ENCODE results near the gene ACOT8. TPM values are rescaled to one million over a fixed set of nuclear protein-coding genes. Genes with fewer than 3 reads are reported as not detected.

The ACOT8 gene
- polyA plus RNA-seq, 3 donors: 40.9 to 52.4 (median 44.6) TPM

- H3K27ac Mint-ChIP-seq: peak overlapping the region in 1 of 7 donors; percentile 63
- no peaks in the 10 kb centered on the region for H3K9me3 Mint-ChIP-seq
- H3K27me3 Mint-ChIP-seq (ENCODE audit: low read depth in 3 of 3): peaks cover 0 to 3% (median 0%) of the 10 kb centered on the region in 3 donors
- intact Hi-C loops (cut with micrococcal nuclease): no loop called here
- TF ChIP-seq CTCF (IDR thresholded peaks at IDR 0.05): no peak
- no peak overlapping the region for H3K4me2 ChIP-seq (replicated peaks; ENCODE audit: extremely low read depth, low read length, poor library complexity, severe bottlenecking)
- no peaks in the 10 kb centered on the region for H3K36me3 ChIP-seq (replicated peaks in 1 of 2; ENCODE audit: control insufficient read depth in 1 of 2, insufficient read depth in 2 of 2, low read length in 2 of 2)
- peaks cover 4% of the 10 kb centered on the region for H3K79me2 ChIP-seq (ENCODE audit: insufficient read depth, low read length)
- H3K27ac ChIP-seq (ENCODE audit: low read depth in 1 of 2, low read length in 2 of 2): no peak overlapping the region
- WGBS (ENCODE audit: insufficient coverage): no CpG with 5 or more reads among the region's 5 CpGs
- no peaks in the 10 kb centered on the region for H3K27me3 ChIP-seq (ENCODE audit: control insufficient read depth in 2 of 2, insufficient read depth in 2 of 2, low read length in 2 of 2)
- no peak overlapping the region for H3K9ac ChIP-seq (ENCODE audit: insufficient read depth, low read length, poor library complexity, severe bottlenecking)
- peaks cover 4 to 10% of the 10 kb centered on the region in 2 donors for H3K36me3 Mint-ChIP-seq
- no peaks in the 10 kb centered on the region for H3K4me1 ChIP-seq (ENCODE audit: control insufficient read depth in 1 of 2, insufficient read depth in 2 of 2, low read length in 2 of 2)
- no peak overlapping the region for H2AFZ ChIP-seq (ENCODE audit: insufficient read depth, low read depth, low read length, poor library complexity, severe bottlenecking)
- no peaks in the 10 kb centered on the region for H3K9me3 ChIP-seq (replicated peaks in 1 of 2; ENCODE audit: control insufficient read depth in 1 of 2, insufficient read depth in 1 of 2, low read length in 2 of 2)
- H4K20me1 ChIP-seq (ENCODE audit: insufficient read depth, low read length): no peaks in the 10 kb centered on the region
- H3K4me3 ChIP-seq (replicated peaks in 1 of 3; ENCODE audit: low read depth in 2 of 3, low read length in 3 of 3): no peak overlapping the region
- peaks cover 4% of the 10 kb centered on the region for H3K4me1 Mint-ChIP-seq
- no peak for DNase-seq
- no peak overlapping the region for H3K4me3 Mint-ChIP-seq
Measured at GRCh38 chr20:45866454-45866853, 9.3 kb upstream of the ACOT8 start.

- no peaks in the 10 kb centered on the region for H3K27me3 ChIP-seq (ENCODE audit: control insufficient read depth in 2 of 2, insufficient read depth in 2 of 2, low read length in 2 of 2)
- peaks cover 7% of the 10 kb centered on the region for H3K4me1 Mint-ChIP-seq
- no peak for TF ChIP-seq CTCF (IDR thresholded peaks at IDR 0.05)
- peaks cover 14% of the 10 kb centered on the region for H3K79me2 ChIP-seq (ENCODE audit: insufficient read depth, low read length)
- H3K9ac ChIP-seq (ENCODE audit: insufficient read depth, low read length, poor library complexity, severe bottlenecking): no peak overlapping the region
- no peaks in the 10 kb centered on the region for H4K20me1 ChIP-seq (ENCODE audit: insufficient read depth, low read length)
- H3K27ac ChIP-seq (ENCODE audit: low read depth in 1 of 2, low read length in 2 of 2): no peak overlapping the region
- H3K4me3 Mint-ChIP-seq: no peak overlapping the region
- no peak overlapping the region for H3K4me2 ChIP-seq (replicated peaks; ENCODE audit: extremely low read depth, low read length, poor library complexity, severe bottlenecking)
- no peaks in the 10 kb centered on the region for H3K9me3 Mint-ChIP-seq
- peak overlapping the region in 1 of 7 donors; percentile 16 for H3K27ac Mint-ChIP-seq
- no peak overlapping the region for H2AFZ ChIP-seq (ENCODE audit: insufficient read depth, low read depth, low read length, poor library complexity, severe bottlenecking)
- H3K36me3 ChIP-seq (replicated peaks in 1 of 2; ENCODE audit: control insufficient read depth in 1 of 2, insufficient read depth in 2 of 2, low read length in 2 of 2): no peaks in the 10 kb centered on the region
- no peak overlapping the region for H3K4me3 ChIP-seq (replicated peaks in 1 of 3; ENCODE audit: low read depth in 2 of 3, low read length in 3 of 3)
- no peaks in the 10 kb centered on the region for H3K4me1 ChIP-seq (ENCODE audit: control insufficient read depth in 1 of 2, insufficient read depth in 2 of 2, low read length in 2 of 2)
- peaks cover 0 to 4% (median 0%) of the 10 kb centered on the region in 3 donors for H3K27me3 Mint-ChIP-seq (ENCODE audit: low read depth in 3 of 3)
- no peaks in the 10 kb centered on the region for H3K9me3 ChIP-seq (replicated peaks in 1 of 2; ENCODE audit: control insufficient read depth in 1 of 2, insufficient read depth in 1 of 2, low read length in 2 of 2)
- no peak for DNase-seq
- WGBS (ENCODE audit: insufficient coverage): 92% methylated on average over 3 of the region's 7 CpGs
- peaks cover 2 to 11% of the 10 kb centered on the region in 2 donors for H3K36me3 Mint-ChIP-seq
- intact Hi-C loops (cut with micrococcal nuclease): no loop called here
Measured at GRCh38 chr20:45863543-45864470, 6.6 kb upstream of the ACOT8 start.

Data from CD14-positive monocyte (primary cell).